Stimulated activated CD8-positive, alpha-beta memory T cell treated with anti-CD3 and anti-CD28 coated beads, Interleukin-4, amount 100 ng/mL, for 24 hours (primary cell): ENCODE measurements around the gene LTBP4.
"Not testable (repeated sequence)": the region's sequence is repeated elsewhere in the genome, so short reads cannot be mapped to it uniquely, and the experiment has no call there.

ENCODE experiments used
- DNase-seq: peaks from one replicate; pipeline ENCODE4 v3.0.0-alpha.2; 2020; ENCODE audit warnings: low read depth

Gene LTBP4

GRCh38 chr19:40576585-40577451, 24.4 kb upstream of the LTBP4 start, which contains the start of gene SHKBP1:
Gene SHKBP1, plus strand, starts transcription at chr19:40576873. Its CDS starts 27 bp downstream, at chr19:40576900.
- DNase-seq, result peak; percentile 88

DNA sequence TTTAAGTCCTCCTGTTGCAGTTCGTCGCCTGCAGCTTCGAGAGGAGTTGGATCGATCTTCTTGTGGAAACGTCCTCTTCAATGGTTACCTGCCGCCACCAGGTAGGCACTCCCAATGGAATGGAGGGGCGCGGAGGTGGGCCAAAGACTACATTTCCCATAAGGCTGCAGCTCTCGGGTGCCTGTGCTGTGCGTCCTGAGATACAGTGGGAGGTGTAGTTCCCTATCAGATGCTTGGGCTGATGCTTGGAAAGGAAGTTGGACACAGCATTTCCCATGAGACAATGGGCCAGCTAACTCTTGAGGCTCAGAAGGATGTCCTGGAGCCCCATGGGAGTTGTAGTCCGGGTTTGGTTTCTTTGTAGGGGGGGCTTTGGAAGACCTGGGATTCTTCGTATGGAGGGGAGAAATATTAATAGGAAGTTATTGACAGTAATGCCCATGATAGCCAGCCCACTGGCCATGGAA, 22.7 kb upstream of the LTBP4 start:
- DNase-seq, result no peak

DNA sequence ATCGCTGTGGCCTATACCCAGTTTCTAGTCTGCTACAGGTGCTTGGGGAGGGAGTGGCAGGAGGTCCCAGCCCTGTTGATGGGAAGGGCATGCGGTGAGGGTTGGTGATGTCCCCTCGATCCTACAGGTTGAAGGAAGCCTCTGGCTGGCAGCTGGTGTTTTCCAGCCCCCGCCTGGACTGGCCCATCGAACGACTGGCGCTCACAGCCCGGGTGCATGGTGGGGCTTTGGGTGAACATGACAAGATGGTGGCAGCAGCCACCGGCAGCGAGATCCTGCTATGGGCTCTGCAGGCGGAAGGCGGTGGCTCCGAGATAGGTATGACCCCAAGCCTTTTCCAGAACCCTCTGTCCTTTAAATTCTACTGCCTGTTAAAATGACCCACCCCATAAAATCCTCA, 20.6 kb upstream of the LTBP4 start:
- no peak for DNase-seq

GRCh38 chr19:40581531-40581930, 19.6 kb upstream of the LTBP4 start:
- DNase-seq, result no peak

GRCh38 chr19:40582467-40582866, 18.7 kb upstream of the LTBP4 start:
- no peak for DNase-seq

DNA sequence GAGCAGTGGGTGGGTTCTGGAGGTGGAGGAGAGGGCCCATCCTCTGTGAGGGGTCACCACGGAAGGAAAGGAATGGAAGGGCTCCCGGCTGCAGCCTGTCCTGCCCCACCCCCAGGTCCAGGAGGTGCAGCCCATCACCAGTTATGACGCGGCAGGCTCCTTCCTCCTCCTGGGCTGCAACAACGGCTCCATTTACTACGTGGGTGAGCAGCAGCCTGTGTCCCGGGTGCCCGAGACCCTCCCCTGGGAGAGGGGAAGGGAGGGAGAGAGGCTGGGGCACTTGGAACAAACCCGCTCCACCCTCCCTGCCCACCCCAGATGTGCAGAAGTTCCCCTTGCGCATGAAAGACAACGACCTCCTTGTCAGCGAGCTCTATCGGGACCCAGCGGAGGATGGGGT, 17.9 kb upstream of the LTBP4 start:
- no peak for DNase-seq

- no peak for DNase-seq
These were observed 17.2 kb upstream of the LTBP4 start for GRCh38 chr19:40584007-40584406.

- DNase-seq, result no peak
These were observed 15.8 kb upstream of the LTBP4 start for GRCh38 chr19:40585241-40585981.

- DNase-seq, result no peak
These were observed 15.2 kb upstream of the LTBP4 start for GRCh38 chr19:40585982-40586422.

- DNase-seq, result no peak
These were observed 14.6 kb upstream of the LTBP4 start for GRCh38 chr19:40586611-40587010.

DNA sequence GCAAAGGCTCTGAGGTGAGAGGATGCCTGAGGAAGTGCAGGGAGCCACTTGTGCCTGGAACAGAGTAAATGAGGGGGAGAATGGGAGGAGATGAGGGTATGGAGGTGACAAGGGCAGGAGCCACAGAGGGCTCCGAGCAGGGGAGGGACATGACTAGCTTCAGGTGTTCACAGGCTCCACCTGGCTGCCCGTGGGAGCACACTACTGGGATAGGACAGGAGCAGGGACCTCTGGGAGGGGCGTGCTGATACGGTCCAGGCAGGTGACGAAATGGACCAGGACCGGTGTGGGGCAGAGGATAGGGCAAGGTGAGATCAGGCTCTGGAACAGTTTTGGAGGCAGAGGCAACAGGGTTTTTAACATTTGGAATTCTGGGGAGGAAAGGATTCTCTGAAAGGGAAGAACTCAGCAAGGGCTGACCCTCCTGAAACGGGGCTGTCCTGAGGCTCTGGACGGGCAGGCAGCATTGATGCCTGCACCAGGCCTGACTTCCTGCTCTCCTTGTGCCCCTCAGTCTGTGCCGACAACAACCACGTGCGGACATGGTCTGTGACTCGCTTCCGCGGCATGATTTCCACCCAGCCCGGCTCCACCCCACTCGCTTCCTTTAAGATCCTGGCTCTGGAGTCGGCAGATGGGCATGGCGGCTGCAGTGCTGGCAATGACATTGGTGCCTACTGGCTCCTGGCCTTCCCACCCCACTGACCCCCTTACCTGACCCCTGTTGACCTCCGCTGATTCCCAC, 12.9 kb upstream of the LTBP4 start:
- no peak for DNase-seq

DNA sequence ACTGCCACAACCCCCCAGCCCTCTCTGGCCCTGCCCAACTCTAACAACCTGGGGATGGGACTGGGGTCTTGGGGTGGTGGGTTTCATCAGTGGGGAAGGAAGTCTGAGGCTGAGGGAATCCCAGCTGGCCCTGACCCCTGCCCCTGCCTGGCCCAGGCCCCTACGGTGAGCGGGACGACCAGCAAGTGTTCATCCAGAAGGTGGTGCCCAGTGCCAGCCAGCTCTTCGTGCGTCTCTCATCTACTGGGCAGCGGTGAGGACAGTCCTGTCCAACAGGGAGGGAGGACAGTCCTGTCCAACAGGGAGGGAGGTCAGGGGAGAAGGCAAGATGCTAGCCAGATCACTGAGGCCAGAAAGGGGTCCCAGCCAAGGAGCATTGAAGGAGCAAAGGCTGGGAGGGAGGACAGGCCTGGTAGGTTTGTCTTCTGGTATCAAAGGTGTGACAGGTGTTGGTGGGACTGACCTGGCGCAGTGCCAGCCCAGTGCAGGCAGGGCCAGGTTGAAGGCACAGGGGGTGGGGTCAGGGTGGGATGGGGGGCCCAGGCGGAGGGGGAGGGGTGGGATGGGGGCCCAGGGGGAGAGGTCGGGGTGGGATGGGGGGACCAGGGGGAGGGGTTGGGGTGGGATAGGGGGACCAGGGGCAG, 12.1 kb upstream of the LTBP4 start:
- no peak for DNase-seq

DNA sequence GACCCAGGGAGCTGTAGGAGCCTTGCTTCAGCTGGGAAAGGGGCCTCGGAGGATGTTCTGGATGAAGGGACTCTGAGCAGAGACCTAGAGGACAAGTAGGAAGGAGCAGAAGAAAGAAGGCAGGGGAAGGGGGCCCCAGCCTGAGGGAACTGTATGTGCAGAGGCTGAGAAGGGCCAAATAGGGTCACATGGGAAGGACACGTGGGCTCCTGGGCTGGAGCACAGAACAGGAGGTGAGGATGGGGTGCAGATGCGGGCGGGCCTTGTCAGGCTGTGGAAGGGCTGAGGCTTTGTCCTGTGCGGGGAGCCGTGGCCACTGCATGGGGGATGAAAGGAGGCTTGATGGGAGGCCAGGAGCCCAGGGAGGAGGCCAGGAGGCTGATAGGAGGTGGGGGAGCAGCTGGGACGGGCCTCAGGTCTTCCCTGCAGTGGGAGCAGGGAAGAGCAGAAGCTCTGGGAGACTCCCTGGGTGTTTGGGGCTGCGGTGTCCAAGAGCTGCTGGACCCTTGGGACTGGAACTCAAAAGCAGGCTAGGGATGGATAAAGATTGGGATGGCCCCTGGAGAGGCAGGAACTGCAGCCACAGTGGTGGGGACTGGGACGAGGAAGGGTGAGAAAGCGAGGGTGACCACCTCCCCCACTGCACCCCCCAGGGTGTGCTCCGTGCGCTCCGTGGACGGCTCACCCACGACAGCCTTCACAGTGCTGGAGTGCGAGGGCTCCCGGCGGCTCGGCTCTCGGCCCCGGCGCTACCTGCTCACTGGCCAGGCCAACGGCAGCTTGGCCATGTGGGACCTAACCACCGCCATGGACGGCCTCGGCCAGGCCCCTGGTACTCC, 11.4 kb upstream of the LTBP4 start:
- DNase-seq, result no peak

- no peak for DNase-seq
These were observed 10.5 kb upstream of the LTBP4 start for GRCh38 chr19:40590464-40591265.

DNA sequence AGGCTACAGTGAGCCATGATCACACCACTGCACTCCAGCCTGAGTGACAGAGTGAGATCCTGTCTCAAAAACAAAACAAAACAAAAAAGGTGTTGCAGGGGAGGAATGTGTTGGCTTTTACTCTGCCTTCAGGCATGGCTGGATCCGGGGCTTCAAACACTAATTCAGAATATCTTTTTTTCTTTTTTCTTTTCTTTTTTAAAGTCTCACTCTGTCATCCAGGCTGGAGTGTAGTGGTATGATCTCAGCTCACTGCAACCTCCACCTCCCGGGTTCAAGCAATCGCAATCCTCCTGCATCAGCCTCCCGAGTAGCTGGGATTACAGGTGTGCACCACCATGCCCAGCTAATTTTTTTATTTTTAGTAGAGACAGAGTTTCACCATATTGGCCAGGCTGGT, 9.4 kb upstream of the LTBP4 start:
- DNase-seq, result not testable (repeated sequence)

DNA sequence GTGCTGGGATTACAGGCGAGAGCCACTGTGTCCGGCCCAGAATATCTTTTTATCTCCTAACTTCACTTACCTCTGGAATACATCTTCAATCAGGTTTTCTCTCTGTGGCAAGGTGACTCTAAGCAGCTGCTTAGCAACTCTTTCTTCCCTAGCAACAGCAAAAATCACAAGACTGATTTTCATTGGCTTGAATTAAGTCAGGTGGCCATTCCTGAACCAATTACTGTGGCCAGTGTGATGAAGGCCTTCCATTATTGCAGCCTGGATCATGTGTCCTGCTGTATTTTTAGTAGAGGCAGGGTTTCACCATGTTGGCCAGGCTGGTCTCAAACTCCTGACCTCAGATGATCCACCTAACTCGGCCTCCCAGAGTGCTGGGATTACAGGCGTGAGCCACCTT, 9.0 kb upstream of the LTBP4 start:
- DNase-seq, result no peak

DNA sequence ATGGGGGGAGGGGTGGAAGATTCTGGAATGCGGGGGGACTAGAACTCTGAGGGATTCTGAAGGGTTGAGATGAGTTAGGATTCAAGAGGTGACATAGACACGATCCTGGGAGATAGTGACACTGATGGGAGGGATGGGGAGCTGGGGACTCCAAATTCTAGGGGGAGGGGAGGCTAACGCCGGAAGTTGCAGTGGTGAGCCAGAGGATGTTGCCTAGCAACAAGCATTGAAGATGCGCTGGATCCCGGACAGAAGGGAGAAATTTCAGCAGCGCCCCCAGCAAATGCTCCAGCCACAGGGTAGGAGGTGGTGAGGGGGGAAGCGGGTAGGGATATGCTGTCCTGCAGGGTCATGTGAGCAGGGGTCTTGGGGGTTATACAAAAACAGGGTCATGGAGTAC, 6.9 kb upstream of the LTBP4 start:
- DNase-seq, result no peak

GRCh38 chr19:40594657-40595091, 6.5 kb upstream of the LTBP4 start:
- no peak for DNase-seq

GRCh38 chr19:40596608-40597328, 4.4 kb upstream of the LTBP4 start:
- no peak for DNase-seq
